ENCODE data around the gene CPXM2. TPM values are rescaled to one million over a fixed set of nuclear protein-coding genes. Genes with fewer than 3 reads are reported as not detected.

The CPXM2 gene
- total RNA-seq, 2 experiments from 2014 or later, result not detected

DNA sequence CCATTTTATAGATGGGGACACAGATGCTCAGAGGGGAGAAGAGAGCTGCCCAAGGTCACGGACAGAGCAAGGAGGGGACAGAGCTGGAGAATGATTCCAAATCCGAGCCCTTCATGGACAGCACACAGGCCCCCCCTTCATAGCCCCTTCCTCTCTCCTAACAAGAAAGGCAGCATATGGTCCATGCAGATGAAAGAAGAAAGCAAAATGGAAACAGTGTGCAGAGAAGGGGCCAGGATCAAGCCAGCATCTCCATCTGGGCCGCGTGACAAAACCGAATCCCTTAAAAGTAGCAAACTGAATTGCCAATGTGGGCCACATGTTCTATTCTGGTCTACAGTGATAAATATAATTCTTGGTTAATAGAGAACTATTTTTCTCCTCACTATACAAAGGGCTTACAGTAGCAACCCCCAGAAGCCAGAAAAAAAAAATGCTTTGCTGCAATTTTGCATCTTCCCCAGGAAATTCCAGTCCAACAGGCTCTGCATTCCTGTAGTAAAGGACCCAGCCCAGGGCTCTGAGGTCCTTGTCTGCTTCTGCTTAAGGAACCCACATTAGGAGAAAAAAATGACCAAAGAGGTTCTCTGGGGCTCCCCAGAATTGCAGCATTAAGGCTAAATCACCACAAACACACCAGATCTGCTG is 7.8 kb downstream of the CPXM2 start:
- Histone ChIP-seq H3K27me3 (ENCODE audit: control insufficient read depth in 1 of 2, insufficient read depth in 2 of 2, low read length in 2 of 2) (peaks cover 0 to 3% of the 10 kb centered on the region in 2 experiments), H3K36me3 (ENCODE audit: insufficient read depth, low read length) (no peaks in the 10 kb centered on the region), H3K4me3 (ENCODE audit: low read length) (no peak overlapping the region), H3K27ac (ENCODE audit: low read depth in 1 of 2, low read length in 2 of 2) (no peak overlapping the region), H3K9me3 (ENCODE audit: control insufficient read depth in 1 of 2, insufficient read depth in 1 of 2, low read length in 2 of 2) (peaks cover 0 to 7% of the 10 kb centered on the region in 2 experiments), H3K4me1 (ENCODE audit: insufficient read depth, low read length) (no peaks in the 10 kb centered on the region)
- H3K36me3 Mint-ChIP-seq (ENCODE audit: low read depth), result no peaks in the 10 kb centered on the region
- ATAC-seq (ENCODE audit: poor library complexity) (no peak), DNase-seq (no peak)
- ChIA-PET POLR2A (no interaction called here), CTCF (no interaction called here)
- H3K4me1 Mint-ChIP-seq (ENCODE audit: low read depth), result no peaks in the 10 kb centered on the region
- TF ChIP-seq, protein P1, sequence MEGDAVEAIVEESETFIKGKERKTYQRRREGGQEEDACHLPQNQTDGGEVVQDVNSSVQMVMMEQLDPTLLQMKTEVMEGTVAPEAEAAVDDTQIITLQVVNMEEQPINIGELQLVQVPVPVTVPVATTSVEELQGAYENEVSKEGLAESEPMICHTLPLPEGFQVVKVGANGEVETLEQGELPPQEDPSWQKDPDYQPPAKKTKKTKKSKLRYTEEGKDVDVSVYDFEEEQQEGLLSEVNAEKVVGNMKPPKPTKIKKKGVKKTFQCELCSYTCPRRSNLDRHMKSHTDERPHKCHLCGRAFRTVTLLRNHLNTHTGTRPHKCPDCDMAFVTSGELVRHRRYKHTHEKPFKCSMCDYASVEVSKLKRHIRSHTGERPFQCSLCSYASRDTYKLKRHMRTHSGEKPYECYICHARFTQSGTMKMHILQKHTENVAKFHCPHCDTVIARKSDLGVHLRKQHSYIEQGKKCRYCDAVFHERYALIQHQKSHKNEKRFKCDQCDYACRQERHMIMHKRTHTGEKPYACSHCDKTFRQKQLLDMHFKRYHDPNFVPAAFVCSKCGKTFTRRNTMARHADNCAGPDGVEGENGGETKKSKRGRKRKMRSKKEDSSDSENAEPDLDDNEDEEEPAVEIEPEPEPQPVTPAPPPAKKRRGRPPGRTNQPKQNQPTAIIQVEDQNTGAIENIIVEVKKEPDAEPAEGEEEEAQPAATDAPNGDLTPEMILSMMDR (IDR thresholded peaks at IDR 0.05), result no peak
- intact Hi-C loops (cut with DNase I, micrococcal nuclease), result no loop called here
- no peak overlapping the region for H3K4me3 Mint-ChIP-seq
- H3K27me3 Mint-ChIP-seq, result peaks cover 5% of the 10 kb centered on the region
- no peaks in the 10 kb centered on the region for H3K9me3 Mint-ChIP-seq
- no peak overlapping the region for H3K27ac Mint-ChIP-seq

DNA sequence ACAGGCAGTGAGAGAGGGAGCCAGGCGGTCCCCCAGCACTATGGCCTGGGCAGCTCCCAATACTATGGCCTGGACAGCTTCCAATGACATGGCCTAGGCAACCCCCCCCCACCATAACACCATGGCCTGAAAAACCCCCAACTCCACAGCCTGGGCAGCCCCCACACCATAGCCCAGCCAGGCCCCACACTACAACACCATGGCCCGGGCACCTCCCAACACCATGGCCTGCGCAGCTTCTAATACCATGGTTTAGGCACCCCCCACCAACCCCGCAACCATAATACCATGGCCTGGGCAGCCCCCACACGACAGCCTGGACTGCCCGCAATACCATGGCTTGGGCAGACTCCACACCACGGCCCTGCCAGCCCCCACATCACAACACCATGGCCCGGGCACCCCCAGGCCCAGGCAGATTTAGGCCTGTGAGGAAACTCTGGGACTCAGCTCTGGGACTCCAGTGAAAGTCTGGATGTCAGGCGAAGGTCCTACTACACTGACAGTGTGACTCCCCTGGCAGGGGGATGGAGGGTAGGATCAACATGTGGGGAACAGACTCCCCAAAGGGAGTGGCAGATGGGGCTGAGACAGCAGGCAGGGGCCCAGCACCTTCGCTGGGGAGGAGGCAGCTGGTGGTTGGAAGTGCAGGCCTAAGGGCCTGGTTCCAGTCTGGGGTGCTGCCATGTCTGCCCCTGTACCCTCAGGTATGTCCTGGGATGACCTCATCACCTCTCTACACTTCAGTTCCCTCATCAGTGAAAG is 8.7 kb downstream of the CPXM2 start:
- no peaks in the 10 kb centered on the region for H3K36me3 Mint-ChIP-seq (ENCODE audit: low read depth)
- ChIA-PET CTCF (no interaction called here), POLR2A (no interaction called here)
- Histone ChIP-seq H3K36me3 (ENCODE audit: insufficient read depth, low read length) (no peaks in the 10 kb centered on the region), H3K9me3 (ENCODE audit: control insufficient read depth in 1 of 2, insufficient read depth in 1 of 2, low read length in 2 of 2) (peaks cover 0 to 7% of the 10 kb centered on the region in 2 experiments), H3K4me3 (ENCODE audit: low read length) (no peak overlapping the region), H3K27me3 (ENCODE audit: control insufficient read depth in 1 of 2, insufficient read depth in 2 of 2, low read length in 2 of 2) (no peaks in the 10 kb centered on the region), H3K27ac (ENCODE audit: low read depth in 1 of 2, low read length in 2 of 2) (no peak overlapping the region), H3K4me1 (ENCODE audit: insufficient read depth, low read length) (no peaks in the 10 kb centered on the region)
- H3K27ac Mint-ChIP-seq, result no peak overlapping the region
- no peak overlapping the region for H3K4me3 Mint-ChIP-seq
- TF ChIP-seq, protein P1 (IDR thresholded peaks at IDR 0.05), result no peak
- DNase-seq (no peak), ATAC-seq (ENCODE audit: poor library complexity) (no peak)
- H3K9me3 Mint-ChIP-seq, result peaks cover 1% of the 10 kb centered on the region
- intact Hi-C loops (cut with DNase I, micrococcal nuclease), result no loop called here
- H3K27me3 Mint-ChIP-seq, result peaks cover 5% of the 10 kb centered on the region
- H3K4me1 Mint-ChIP-seq (ENCODE audit: low read depth), result no peaks in the 10 kb centered on the region

DNA sequence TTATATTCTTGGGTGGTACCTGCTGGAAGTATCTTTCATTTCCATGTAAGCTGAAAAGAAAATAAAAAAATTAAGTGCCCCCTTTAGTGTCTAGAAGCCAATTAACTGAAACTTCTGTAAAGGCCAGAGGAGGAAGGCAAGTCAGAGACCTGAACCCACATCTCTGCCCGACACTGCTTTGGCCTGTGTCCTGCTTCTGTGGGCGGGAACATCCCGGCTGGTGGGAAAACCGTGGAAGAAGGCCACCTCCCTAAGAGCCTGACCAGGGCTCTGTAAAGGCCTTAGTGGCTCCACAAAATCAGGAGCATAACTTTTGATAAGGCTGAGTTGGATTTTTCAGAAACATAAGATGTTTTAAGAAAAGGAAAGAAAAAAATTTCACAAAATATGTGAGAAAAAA is 9.4 kb downstream of the CPXM2 start:
- no peaks in the 10 kb centered on the region for H3K4me1 Mint-ChIP-seq (ENCODE audit: low read depth)
- no peak overlapping the region for H3K4me3 Mint-ChIP-seq
- no peaks in the 10 kb centered on the region for H3K36me3 Mint-ChIP-seq (ENCODE audit: low read depth)
- TF ChIP-seq, protein P1 (IDR thresholded peaks at IDR 0.05), result no peak
- H3K36me3 ChIP-seq (ENCODE audit: insufficient read depth, low read length), result no peaks in the 10 kb centered on the region
- intact Hi-C loops (cut with DNase I, micrococcal nuclease), result no loop called here
- no peaks in the 10 kb centered on the region for H3K27me3 ChIP-seq (ENCODE audit: control insufficient read depth in 1 of 2, insufficient read depth in 2 of 2, low read length in 2 of 2)
- DNase-seq (no peak), ATAC-seq (ENCODE audit: poor library complexity) (no peak)
- CTCF ChIA-PET, result no interaction called here
- H3K27ac Mint-ChIP-seq, result no peak overlapping the region
- H3K4me1 ChIP-seq (ENCODE audit: insufficient read depth, low read length), result no peaks in the 10 kb centered on the region
- H3K4me3 ChIP-seq (ENCODE audit: low read length), result no peak overlapping the region
- POLR2A ChIA-PET, result no interaction called here
- H3K27ac ChIP-seq (ENCODE audit: low read depth in 1 of 2, low read length in 2 of 2), result no peak overlapping the region
- peaks cover 3% of the 10 kb centered on the region for H3K9me3 Mint-ChIP-seq
- H3K27me3 Mint-ChIP-seq, result peaks cover 5% of the 10 kb centered on the region
- H3K9me3 ChIP-seq (ENCODE audit: control insufficient read depth in 1 of 2, insufficient read depth in 1 of 2, low read length in 2 of 2), result peaks cover 0 to 7% of the 10 kb centered on the region in 2 experiments

Measured in CD4-positive, alpha-beta T cell (primary cell).